HG03139 (cell line): ENCODE data around the gene WFIKKN1.

Source experiments
- ATAC-seq: cut with Tn5 transposase; IDR thresholded peaks from one replicate; pipeline ENCODE4 v1.9.1; 2021; ENCODE audit not compliant: unreplicated experiment

WFIKKN1 gene

DNA sequence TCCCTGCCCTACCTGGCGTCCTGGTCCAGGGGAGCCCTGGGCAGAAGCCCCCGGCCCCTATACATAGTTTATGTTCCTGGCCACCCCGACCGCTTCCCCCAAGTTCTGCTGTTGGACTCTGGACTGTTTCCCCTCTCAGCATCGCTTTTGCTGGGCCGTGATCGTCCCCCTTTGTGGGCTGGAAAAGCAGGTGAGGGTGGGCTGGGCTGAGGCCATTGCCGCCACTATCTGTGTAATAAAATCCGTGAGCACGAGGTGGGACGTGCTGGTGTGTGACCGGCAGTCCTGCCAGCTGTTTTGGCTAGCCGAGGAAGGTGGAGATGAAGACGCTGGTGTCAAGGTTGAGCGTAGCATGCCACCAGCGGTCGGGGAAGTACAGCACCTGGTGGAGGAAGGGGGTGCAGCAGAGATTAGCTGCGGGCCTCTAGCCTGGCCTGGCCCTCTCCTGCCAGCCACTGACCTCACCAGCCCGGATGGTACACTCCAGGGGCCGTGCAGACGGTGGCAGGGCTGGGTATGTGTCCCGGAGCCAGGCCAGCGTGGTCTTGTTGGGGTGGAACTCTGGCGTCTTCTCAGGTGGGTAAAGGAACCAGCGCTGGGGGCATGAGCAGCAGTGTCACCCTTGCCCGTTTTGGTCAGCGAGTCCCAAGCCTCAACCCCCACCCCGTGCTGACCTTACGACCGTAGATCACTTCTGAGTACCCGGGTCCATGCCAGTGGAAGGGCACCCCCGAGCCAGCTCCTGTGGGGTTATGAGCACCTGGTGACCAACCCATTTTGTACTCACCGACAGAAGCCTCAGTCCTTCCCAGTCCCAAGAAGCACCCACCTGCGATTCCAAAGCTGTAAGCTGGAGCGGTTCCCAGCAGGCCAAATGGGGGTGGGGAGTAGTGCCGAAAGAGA is 52.0 kb downstream of the WFIKKN1 start:
- ATAC-seq: no peak

DNA sequence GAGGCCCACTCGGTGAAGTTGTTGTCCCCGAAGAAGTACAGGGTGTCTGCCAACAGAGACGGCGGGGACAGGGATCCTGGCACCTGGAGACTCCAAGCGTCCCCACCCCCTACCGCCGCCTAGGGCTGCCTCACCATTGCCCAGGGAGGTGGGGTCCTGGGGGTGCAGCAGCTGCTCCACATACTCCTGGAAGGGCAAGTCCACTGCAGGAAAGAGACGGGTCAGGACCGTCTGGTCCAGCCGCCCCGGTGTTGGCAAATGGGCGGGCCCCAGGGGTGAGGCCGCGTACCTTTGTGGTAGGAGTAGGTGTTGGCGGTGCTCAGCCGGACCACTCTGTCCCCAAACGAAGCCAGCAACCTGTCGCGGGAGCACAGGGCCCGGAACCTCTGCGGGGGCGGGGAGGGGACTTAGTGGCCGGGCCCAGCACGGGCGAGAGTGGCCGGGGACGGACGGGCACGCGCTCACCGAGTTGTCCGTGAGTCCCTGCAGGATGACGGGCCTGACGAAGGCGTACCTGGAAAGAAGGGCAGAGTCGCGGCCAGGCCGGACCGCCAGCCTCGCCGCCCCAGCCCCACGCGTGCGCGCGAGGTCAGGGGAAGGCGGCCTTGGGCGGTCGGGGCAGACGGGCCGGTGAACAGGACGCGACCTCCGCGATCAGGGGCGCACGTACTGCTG is 52.7 kb downstream of the WFIKKN1 start:
- no peak for ATAC-seq
